T-helper 2 cell treated with Interferon-gamma antibody and Interleukin-4, amounts not matched to agents 5 μg/mL and 100 μg/mL, for 36 hours (primary cell): ENCODE measurements around the gene LAMA2.

ENCODE experiments used
- DNase-seq: peaks from one replicate; pipeline ENCODE4 v3.0.0; 2021; ENCODE audit warnings: low spot score
- H3K27ac Mint-ChIP-seq: one replicate; pipeline ENCODE4 v1.8.0; 2021; ENCODE audit warnings: mild to moderate bottlenecking, mixed read lengths
- H3K27me3 Mint-ChIP-seq: one replicate; pipeline ENCODE4 v1.8.0; 2021; ENCODE audit warnings: low read depth, mixed read lengths
- H3K36me3 Mint-ChIP-seq: one replicate; pipeline ENCODE4 v1.8.0; 2021; ENCODE audit warnings: low read depth, mixed read lengths
- H3K4me1 Mint-ChIP-seq: one replicate; pipeline ENCODE4 v1.8.0; 2021; ENCODE audit warnings: low read depth, mixed read lengths
- H3K4me3 Mint-ChIP-seq: one replicate; pipeline ENCODE4 v1.8.0; 2022; ENCODE audit warnings: mild to moderate bottlenecking, moderate library complexity, mixed read lengths
- H3K9me3 Mint-ChIP-seq: one replicate; pipeline ENCODE4 v1.8.0; 2021; ENCODE audit warnings: mixed read lengths

LAMA2 gene

DNA sequence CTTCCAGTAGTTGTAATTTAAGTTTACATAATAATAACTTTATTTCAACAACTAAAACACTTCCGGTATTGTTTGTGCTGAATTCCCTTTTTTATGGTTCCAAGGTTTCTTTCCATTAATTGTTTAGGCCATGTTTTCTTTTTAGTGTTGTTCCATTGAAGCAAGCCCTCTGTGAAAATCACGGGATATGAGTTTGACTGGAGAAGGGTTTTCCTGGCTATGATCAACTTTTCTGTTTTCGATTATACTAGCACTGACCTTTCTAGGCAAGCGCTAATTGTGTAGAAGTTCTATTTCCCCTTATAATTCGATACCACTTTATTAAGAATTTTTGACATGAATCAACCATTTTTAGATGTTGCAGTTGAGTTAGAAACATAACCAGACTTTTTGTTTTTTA, 2.4 kb downstream of the LAMA2 start:
- H3K27ac Mint-ChIP-seq = no peak overlapping the region
- H3K27me3 Mint-ChIP-seq = peaks cover 25% of the 10 kb centered on the region
- H3K4me1 Mint-ChIP-seq = no peaks in the 10 kb centered on the region
- H3K36me3 Mint-ChIP-seq = no peaks in the 10 kb centered on the region
- H3K4me3 Mint-ChIP-seq = no peak overlapping the region
- H3K9me3 Mint-ChIP-seq = no peaks in the 10 kb centered on the region
- DNase-seq = no peak

DNA sequence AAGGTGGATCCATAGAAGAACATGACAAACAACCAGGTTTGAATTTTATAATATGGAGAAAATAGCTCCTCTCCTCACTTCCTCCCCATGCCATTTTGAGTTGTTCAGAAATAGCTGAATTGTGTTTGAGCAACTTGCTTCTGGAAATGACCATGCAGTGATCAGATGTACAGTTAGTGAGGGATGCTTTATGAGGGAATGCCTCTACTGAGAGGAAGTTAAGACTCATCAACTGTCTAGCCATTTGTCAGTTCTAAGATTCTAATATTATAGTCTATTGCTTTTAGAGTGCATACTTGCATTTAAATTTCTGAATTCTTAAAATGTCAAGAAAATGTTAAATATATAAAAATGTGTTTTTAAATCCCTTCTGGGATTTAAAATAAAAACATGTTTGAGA, 3.8 kb downstream of the LAMA2 start:
- H3K4me3 Mint-ChIP-seq = no peak overlapping the region
- no peaks in the 10 kb centered on the region for H3K36me3 Mint-ChIP-seq

DNA sequence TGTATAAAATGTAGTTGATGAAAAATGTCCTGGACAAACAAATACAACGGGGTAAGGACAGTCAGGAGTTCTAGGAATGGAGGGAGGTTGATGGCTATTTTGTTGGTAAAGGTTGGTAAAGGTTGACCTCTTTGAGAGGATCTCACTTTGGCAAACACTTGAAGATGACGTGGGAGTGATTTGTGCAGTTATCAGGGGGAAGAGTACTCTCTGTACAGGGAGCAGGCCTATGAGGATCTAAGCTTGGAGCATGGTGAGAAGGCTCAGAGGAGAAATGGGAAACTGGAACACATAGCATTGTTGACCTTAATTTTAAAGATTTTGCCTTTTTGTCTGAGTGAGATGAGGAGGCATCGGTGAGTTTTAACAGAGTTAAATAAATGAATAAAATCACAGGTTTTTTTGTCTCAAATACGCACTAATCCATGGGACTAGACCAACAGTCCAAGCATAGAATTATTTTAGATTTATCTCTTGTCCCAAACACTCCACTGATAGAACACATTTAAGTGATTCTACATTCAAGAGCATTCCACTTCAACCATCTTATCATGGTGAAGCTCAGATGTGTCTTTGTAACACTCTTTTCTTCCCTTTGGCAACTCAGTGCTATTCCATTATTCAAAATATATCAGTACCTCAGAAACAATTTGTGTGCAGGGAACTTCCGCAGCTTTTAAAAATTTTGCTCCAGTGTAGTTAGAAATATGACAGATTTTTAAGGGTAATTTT, 5.7 kb downstream of the LAMA2 start:
- no peak for DNase-seq
- Mint-ChIP-seq H3K27me3 (peaks cover 11% of the 10 kb centered on the region), H3K4me1 (no peaks in the 10 kb centered on the region), H3K36me3 (no peaks in the 10 kb centered on the region), H3K9me3 (no peaks in the 10 kb centered on the region), H3K27ac (no peak overlapping the region), H3K4me3 (no peak overlapping the region)

More for the DNA sequence above, 3.8 kb downstream of the LAMA2 start:
- Mint-ChIP-seq H3K4me1 (no peaks in the 10 kb centered on the region), H3K27me3 (peaks cover 25% of the 10 kb centered on the region), H3K9me3 (no peaks in the 10 kb centered on the region), H3K27ac (no peak overlapping the region)
- no peak for DNase-seq

DNA sequence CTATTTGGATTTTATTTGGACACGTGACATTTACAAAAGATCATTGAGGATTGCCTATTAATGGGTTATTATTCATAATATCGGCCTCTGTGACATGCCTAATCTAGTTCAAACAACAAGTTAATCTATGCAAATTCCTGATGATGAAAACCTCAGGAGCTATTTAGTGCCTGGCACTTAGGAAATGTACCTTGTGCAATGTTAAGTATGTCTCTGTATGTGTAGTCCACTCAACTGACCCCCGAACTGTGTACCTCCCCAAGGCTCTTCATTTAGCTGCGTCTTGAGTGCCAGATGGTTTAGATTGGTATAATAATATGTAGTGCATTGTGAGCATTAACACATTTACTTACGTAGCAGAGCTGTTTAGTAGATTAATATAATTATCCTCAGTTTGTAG, 6.9 kb downstream of the LAMA2 start:
- Mint-ChIP-seq H3K27ac (no peak overlapping the region), H3K4me1 (no peaks in the 10 kb centered on the region), H3K27me3 (peaks cover 3% of the 10 kb centered on the region), H3K4me3 (no peak overlapping the region), H3K36me3 (no peaks in the 10 kb centered on the region), H3K9me3 (no peaks in the 10 kb centered on the region)
- DNase-seq = no peak

DNA sequence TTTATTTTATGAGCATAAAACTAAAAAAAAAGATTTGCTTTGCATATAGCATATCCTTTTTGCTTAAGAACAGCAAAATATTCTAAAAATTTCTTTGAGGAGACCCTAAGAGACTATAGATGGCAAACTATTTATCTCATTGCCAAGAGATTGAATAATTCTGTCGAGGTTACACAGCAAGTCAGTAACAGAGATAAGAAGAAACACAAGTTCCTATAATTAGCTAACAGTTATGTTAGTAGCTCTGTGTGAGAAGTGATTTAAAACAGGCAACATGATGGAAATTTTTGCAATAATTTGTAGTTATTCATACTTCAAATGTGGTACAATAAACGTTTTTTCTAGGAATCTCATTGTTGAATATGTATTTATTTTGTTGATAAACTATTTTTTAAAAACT, 9.1 kb downstream of the LAMA2 start:
- H3K27me3 Mint-ChIP-seq = no peaks in the 10 kb centered on the region
- no peaks in the 10 kb centered on the region for H3K9me3 Mint-ChIP-seq
- H3K36me3 Mint-ChIP-seq = no peaks in the 10 kb centered on the region
- no peaks in the 10 kb centered on the region for H3K4me1 Mint-ChIP-seq
- no peak overlapping the region for H3K4me3 Mint-ChIP-seq
- DNase-seq = no peak
- no peak overlapping the region for H3K27ac Mint-ChIP-seq

DNA sequence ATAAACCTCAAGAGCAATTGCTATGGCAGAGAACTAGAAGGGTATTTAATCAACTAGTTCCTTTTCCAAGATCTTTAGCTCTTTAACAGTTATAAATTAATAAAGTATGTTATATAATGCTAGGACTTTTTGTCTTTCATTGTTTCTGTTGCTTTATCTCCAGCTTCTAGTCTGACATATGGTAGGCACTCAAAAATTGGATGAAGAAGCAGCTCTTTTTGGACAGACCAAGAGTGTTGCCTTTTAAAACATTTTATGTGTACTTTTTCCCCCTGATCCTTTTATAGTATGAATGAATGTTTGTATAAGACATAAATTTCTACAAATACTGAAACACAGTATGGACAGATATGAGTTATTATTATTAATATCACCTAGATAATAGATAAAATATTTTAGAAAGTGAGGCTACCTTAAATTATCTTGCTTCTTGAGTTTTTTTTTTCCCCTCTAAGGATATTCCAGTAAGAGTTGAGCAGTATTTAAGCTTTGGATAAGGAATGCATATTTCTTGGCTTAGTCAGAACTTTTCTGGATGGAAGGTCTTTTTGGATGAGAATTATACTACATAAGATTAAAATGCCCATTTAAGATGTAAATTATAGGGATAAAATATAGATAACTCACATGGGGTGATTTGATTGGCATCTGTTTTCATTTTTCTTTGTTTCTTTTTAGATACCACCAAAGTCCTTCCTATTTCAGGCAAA, 16.6 kb downstream of the LAMA2 start:
- Mint-ChIP-seq H3K27ac (no peak overlapping the region), H3K9me3 (no peaks in the 10 kb centered on the region)
- DNase-seq = no peak

DNA sequence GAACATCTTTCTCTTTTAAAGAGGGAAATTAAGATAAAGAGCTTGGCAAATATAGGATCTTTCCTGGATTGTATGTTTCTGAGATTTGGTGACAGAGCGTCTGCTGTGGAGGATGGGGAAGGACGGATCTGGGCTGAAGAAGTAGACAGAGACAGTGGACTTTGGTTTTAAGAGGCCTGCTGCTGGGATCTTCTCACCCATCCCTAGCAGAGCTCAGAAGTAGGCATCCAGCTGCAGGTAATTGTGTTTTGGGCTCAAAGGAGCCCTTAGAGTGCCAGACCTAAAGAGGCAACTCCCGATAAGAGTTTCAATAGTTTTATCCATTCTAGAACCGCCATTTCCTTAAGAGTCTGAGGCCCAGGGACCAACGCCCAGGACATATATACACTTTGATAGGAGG, 20.8 kb downstream of the LAMA2 start:
- no peaks in the 10 kb centered on the region for H3K36me3 Mint-ChIP-seq
- no peaks in the 10 kb centered on the region for H3K4me1 Mint-ChIP-seq
- no peak overlapping the region for H3K4me3 Mint-ChIP-seq
- no peaks in the 10 kb centered on the region for H3K27me3 Mint-ChIP-seq
- H3K9me3 Mint-ChIP-seq = no peaks in the 10 kb centered on the region
- H3K27ac Mint-ChIP-seq = no peak overlapping the region
- DNase-seq = no peak

More for the DNA sequence above, 16.6 kb downstream of the LAMA2 start:
- Mint-ChIP-seq H3K36me3 (no peaks in the 10 kb centered on the region), H3K4me3 (no peak overlapping the region), H3K27me3 (no peaks in the 10 kb centered on the region), H3K4me1 (no peaks in the 10 kb centered on the region)

DNA sequence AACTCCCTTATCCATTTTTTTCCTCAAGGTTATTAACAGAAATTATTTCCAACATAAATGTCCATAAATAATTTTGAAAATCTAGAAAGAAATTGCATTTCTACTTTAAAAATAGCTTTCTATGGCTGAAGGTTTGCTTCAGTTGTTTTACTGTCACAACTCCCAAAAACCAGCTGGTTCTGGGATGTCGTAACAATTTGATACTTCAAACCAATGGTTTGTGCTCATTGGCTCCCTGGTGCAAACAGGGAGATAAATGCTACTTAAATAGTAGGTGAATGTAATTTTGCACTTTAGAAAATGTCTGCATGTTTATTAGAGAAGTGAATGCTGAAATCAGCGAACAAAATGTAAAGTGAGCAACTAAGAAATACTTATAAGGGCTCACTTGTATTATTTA, 31.1 kb downstream of the LAMA2 start:
- Mint-ChIP-seq H3K36me3 (no peaks in the 10 kb centered on the region), H3K4me1 (no peaks in the 10 kb centered on the region), H3K27me3 (no peaks in the 10 kb centered on the region), H3K27ac (no peak overlapping the region), H3K4me3 (no peak overlapping the region), H3K9me3 (no peaks in the 10 kb centered on the region)
- DNase-seq = no peak

DNA sequence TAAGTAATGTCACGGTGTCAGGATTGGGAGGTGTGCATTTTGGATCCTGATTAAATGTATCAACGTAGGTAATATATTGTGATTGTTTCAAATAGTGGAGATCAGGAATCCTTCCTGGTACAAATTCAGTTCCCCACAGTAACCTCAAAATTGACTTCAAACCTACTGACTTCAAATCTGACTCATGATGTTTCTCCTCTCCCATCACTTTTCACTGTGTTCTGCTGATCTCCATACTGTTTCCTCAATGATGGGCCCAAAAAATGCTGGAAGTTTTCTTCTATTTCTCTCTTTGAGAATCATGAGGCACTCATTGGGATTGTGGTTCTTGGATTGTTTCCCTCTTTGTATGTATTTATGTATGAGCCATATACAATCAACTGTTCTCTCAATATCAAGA, 35.9 kb downstream of the LAMA2 start:
- DNase-seq = no peak
- H3K27ac Mint-ChIP-seq = no peak overlapping the region
- H3K27me3 Mint-ChIP-seq = no peaks in the 10 kb centered on the region
- no peaks in the 10 kb centered on the region for H3K4me1 Mint-ChIP-seq
- H3K4me3 Mint-ChIP-seq = no peak overlapping the region
- no peaks in the 10 kb centered on the region for H3K36me3 Mint-ChIP-seq
- no peaks in the 10 kb centered on the region for H3K9me3 Mint-ChIP-seq

DNA sequence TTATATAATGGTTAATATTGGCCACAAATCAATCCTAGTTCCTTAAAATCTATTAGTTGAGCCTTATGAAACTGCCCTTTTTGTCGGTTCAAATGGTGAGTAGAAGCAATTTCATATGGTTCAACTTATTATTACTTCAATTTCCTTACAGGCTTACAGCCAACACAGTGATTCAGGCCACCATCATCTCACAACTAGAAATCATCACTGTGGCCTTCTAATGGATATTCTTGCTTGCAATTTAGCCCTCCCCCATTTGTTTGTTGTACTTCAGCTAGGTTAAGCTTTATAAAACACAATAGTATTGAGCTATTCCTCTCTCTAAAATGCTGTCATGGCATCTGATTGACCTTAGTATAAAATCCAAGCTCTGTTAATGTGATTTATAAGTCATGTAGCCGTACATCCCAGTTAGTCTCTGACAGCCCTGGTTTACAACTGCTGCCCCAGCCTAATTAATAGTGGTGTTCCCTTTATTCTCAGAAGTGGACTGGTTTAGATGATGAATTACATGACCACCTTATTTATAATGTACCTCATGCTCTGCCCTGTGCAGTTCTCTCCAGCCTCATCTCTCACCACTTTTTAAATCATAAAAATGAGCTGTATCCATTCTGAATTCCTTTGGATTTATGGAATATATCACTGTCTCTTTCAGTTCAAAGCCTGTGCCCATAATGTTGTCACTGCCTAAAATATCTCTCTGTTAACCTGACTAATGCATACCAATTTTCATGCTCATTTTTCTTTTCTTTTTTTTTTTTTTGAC, 36.7 kb downstream of the LAMA2 start:
- Mint-ChIP-seq H3K4me1 (no peaks in the 10 kb centered on the region), H3K36me3 (no peaks in the 10 kb centered on the region), H3K27me3 (no peaks in the 10 kb centered on the region), H3K27ac (no peak overlapping the region), H3K9me3 (no peaks in the 10 kb centered on the region), H3K4me3 (no peak overlapping the region)
- no peak for DNase-seq

DNA sequence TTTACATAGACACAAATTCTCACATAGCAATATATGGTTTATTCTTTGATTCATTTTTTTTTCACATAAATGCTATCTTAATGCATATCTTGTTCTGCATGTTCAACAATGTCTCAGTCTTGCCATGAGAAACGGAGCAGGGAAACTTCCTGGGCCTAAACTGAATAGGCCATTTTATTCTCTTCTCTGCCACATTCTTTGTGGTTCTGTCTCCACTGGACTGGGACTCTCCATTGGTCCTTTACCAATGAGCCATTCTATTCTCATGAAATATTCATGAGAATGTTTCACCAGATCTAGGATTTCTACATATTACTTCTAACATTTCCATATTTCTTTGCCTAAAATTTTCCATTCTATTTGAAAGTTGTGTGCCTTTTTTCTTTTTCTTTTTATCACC, 42.8 kb downstream of the LAMA2 start:
- Mint-ChIP-seq H3K4me3 (no peak overlapping the region), H3K27ac (no peak overlapping the region), H3K9me3 (no peaks in the 10 kb centered on the region), H3K36me3 (no peaks in the 10 kb centered on the region), H3K27me3 (no peaks in the 10 kb centered on the region), H3K4me1 (no peaks in the 10 kb centered on the region)
- DNase-seq = no peak

DNA sequence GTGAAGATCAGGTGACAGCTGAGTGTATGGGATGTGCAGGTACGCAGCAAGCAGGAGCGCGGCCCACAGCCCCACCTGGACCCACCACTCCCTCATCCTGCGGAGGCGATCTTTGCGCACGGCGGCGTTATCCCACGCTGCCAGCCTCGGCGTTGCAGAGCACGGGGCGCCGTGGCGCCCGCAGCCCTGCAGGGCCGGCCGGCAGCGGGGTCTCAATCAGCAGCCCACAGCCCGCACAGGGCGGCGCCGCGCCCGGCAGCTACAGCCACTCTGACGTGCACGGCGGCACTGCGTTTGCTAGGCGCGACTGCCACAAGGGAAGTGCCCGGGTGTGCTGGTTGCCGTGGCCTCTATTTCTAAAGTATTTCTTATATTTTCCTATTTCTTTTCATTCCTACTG, 46.9 kb downstream of the LAMA2 start:
- H3K27me3 Mint-ChIP-seq = no peaks in the 10 kb centered on the region
- H3K36me3 Mint-ChIP-seq = no peaks in the 10 kb centered on the region
- H3K9me3 Mint-ChIP-seq = no peaks in the 10 kb centered on the region
- no peak overlapping the region for H3K27ac Mint-ChIP-seq
- H3K4me3 Mint-ChIP-seq = no peak overlapping the region
- DNase-seq = no peak
- no peaks in the 10 kb centered on the region for H3K4me1 Mint-ChIP-seq

DNA sequence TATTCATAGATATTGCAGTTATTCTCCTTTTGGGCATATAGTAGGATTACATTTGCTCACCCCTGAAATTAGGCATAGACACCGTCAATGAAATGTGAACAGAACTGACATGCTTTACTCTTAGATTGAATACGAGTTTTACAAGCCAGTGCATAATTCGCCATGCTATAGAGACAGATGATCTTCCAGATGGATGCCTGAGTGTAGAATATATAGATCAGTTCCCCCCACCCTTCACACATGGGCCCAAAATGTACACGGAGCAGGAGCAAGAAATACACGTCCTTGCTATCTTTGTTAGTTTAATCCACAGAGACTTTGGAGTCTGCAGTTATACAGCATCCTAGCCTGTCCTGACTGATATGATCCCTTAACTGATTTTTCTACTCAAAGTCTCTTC, 47.4 kb downstream of the LAMA2 start:
- Mint-ChIP-seq H3K27ac (no peak overlapping the region), H3K9me3 (no peaks in the 10 kb centered on the region), H3K4me1 (no peaks in the 10 kb centered on the region), H3K4me3 (no peak overlapping the region), H3K27me3 (no peaks in the 10 kb centered on the region), H3K36me3 (no peaks in the 10 kb centered on the region)
- no peak for DNase-seq

DNA sequence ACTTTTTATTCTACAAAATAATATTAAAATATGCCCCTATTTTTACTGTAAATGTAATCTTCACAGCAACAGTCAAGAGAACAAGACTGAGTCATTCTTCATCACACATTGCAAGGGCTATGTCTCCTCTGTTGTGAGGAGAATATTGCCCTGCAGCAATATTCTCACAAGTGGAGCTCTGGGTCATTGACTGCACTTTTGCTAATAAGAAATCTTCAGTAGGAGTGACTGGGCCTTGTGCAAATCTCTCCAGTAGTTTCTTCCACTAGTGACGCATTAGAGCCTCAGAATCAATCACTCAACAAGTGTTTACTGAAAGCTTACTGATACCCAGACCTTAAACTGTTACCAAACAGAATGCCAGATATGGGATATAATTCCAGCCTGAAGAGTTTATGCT, 49.1 kb downstream of the LAMA2 start:
- Mint-ChIP-seq H3K36me3 (no peaks in the 10 kb centered on the region), H3K4me3 (no peak overlapping the region), H3K9me3 (no peaks in the 10 kb centered on the region), H3K4me1 (no peaks in the 10 kb centered on the region), H3K27me3 (no peaks in the 10 kb centered on the region), H3K27ac (no peak overlapping the region)
- no peak for DNase-seq
